ENCODE measurements around the gene ZSCAN18. TPM values are rescaled to one million over a fixed set of nuclear protein-coding genes. Genes with fewer than 3 reads are reported as not detected.

Gene ZSCAN18
- total RNA-seq, 2 experiments from 2014 or later: 18.8 to 19.1 TPM

GRCh38 chr19:58037927-58038687, 59.9 kb downstream of the ZSCAN18 start:
- POLR2A ChIA-PET: no interaction called here
- ATAC-seq: no peak
- H3K4me1 Mint-ChIP-seq (ENCODE audit: low read depth): peaks cover 2% of the 10 kb centered on the region
- CTCF ChIA-PET: no interaction called here
- H3K27me3 Mint-ChIP-seq (ENCODE audit: low read depth): peaks cover 4% of the 10 kb centered on the region
- no peak overlapping the region for H3K27ac Mint-ChIP-seq
- H3K4me3 Mint-ChIP-seq: no peak overlapping the region
- peaks cover 7% of the 10 kb centered on the region for H3K36me3 Mint-ChIP-seq (ENCODE audit: low read depth)
- no peak for DNase-seq
- peaks cover 46% of the 10 kb centered on the region for H3K9me3 Mint-ChIP-seq (ENCODE audit: insufficient read depth)

DNA sequence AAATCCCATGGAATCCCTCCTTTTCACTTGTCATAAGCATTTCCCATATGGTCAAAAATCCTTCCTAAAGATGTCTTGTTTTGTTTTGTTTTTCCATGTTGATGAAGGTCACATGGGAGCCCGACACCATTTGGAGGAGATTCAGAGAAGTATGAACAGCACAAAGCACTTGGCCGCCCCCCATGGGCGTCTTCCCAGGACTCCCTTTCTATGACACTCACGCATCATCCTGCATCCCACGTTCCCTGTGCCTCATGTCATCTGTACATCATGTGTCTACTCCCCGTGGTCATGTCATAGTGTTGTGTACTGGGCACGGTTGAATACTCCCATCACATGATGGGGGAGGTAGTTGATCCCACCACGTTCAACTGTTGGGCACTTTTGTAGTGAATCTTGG, 62.2 kb downstream of the ZSCAN18 start:
- DNase-seq: no peak
- CTCF ChIA-PET: no interaction called here
- no peak for ATAC-seq
- H3K27ac Mint-ChIP-seq: no peak overlapping the region
- H3K4me3 Mint-ChIP-seq: no peak overlapping the region
- POLR2A ChIA-PET: no interaction called here
- peaks cover 7% of the 10 kb centered on the region for H3K36me3 Mint-ChIP-seq (ENCODE audit: low read depth)
- H3K27me3 Mint-ChIP-seq (ENCODE audit: low read depth): peaks cover 4% of the 10 kb centered on the region
- H3K9me3 Mint-ChIP-seq (ENCODE audit: insufficient read depth): peaks cover 27% of the 10 kb centered on the region
- peaks cover 2% of the 10 kb centered on the region for H3K4me1 Mint-ChIP-seq (ENCODE audit: low read depth)

GRCh38 chr19:58034477-58034793, 63.6 kb downstream of the ZSCAN18 start:
- Mint-ChIP-seq H3K36me3 (ENCODE audit: low read depth) (peaks cover 7% of the 10 kb centered on the region), H3K4me1 (ENCODE audit: low read depth) (peaks cover 2% of the 10 kb centered on the region), H3K27ac (no peak overlapping the region), H3K4me3 (no peak overlapping the region), H3K9me3 (ENCODE audit: insufficient read depth) (peaks cover 26% of the 10 kb centered on the region), H3K27me3 (ENCODE audit: low read depth) (peaks cover 4% of the 10 kb centered on the region)
- no peak for DNase-seq
- ChIA-PET CTCF (no interaction called here), POLR2A (no interaction called here)
- ATAC-seq: no peak

Other genes starting within 250 kb of the ZSCAN18 start
- gene ZNF587, start 248.4 kb downstream of the ZSCAN18 start, total RNA-seq: 10 to 100 TPM; 32.0 to 34.6 TPM
- gene ZNF814, start 209.2 kb downstream of the ZSCAN18 start, total RNA-seq: 10 to 100 TPM; 26.2 to 29.0 TPM
- 10 to 100 TPM; 21.1 to 21.4 TPM for gene ZNF417, start 181.6 kb downstream of the ZSCAN18 start, total RNA-seq
- 1 to 10 TPM; 4.2 to 6.2 TPM for gene ZNF418, start 162.8 kb downstream of the ZSCAN18 start, total RNA-seq
- gene ZNF256, start 150.5 kb downstream of the ZSCAN18 start, total RNA-seq: 1 to 10 TPM; 8.8 to 8.9 TPM
- gene C19orf18, start 123.7 kb downstream of the ZSCAN18 start, total RNA-seq: under 1 TPM; 0.42 to 0.73 TPM
- gene ZNF606, start 95.4 kb downstream of the ZSCAN18 start, total RNA-seq: 10 to 100 TPM; 13.6 to 14.4 TPM
- gene ZSCAN1, start 64.2 kb downstream of the ZSCAN18 start, total RNA-seq: not detected
- gene ZNF135, start 38.9 kb downstream of the ZSCAN18 start, total RNA-seq: 1 to 10 TPM; 1.2 to 1.3 TPM
- 1 to 10 TPM; 5.6 to 5.7 TPM for gene ZNF329, start 52.6 kb upstream of the ZSCAN18 start, total RNA-seq
- gene ZNF274, start 84.8 kb upstream of the ZSCAN18 start, total RNA-seq: 10 to 100 TPM; 31.9 to 32.8 TPM
- gene ZNF544, start 130.7 kb upstream of the ZSCAN18 start, total RNA-seq: 10 to 100 TPM; 48.1 to 56.2 TPM
- 1 to 10 TPM; 4.7 TPM for gene ZNF8, start 180.7 kb upstream of the ZSCAN18 start, total RNA-seq
- 10 to 100 TPM; 60.7 to 61.9 TPM for gene ERVK3-1, start 207.1 kb upstream of the ZSCAN18 start, total RNA-seq
- gene ZSCAN22, start 228.8 kb upstream of the ZSCAN18 start, total RNA-seq: 1 to 10 TPM; 4.8 to 5.2 TPM

Data from activated CD8-positive, alpha-beta T cell treated with anti-CD3 and anti-CD28 coated beads, Interleukin-2, amount 10 ng/mL, durations not matched to agents 7 days and 5 days (primary cell).